HEK293 (cell line): ENCODE data around the gene ALG12.

Source experiments
- CTCF ChIP-seq: fragments of 450-650 bp; formaldehyde crosslinking; IDR thresholded peaks from 2 replicates; pipeline ENCODE4 v1.5.1; 2016; ENCODE audit warnings: missing biosample characterization, missing genetic modification characterization
- TF ChIP-seq, protein P1 (sequence below): fragments of 450-650 bp; formaldehyde crosslinking; IDR thresholded peaks from 2 replicates; pipeline ENCODE4 v1.5.1; 2016; ENCODE audit warnings: missing biosample characterization, missing genetic modification characterization

DNA sequence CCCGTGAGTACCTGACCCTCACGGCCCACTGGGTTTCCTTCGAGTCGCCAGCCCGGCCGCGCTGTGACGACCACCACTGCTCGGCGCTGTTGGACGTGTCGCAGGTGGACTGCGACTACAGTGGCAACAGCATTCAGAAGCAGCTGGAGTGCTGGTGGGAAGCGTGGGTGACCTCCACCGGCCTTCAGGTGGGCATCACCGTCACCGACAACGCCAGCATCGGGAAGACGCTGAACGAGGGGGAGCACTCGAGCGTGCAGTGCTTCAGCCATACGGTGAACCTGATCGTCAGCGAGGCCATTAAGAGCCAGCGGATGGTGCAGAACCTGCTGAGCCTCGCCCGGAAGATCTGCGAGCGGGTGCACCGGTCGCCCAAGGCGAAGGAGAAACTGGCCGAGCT, 32.4 kb downstream of the ALG12 start:
- TF ChIP-seq, protein P1, sequence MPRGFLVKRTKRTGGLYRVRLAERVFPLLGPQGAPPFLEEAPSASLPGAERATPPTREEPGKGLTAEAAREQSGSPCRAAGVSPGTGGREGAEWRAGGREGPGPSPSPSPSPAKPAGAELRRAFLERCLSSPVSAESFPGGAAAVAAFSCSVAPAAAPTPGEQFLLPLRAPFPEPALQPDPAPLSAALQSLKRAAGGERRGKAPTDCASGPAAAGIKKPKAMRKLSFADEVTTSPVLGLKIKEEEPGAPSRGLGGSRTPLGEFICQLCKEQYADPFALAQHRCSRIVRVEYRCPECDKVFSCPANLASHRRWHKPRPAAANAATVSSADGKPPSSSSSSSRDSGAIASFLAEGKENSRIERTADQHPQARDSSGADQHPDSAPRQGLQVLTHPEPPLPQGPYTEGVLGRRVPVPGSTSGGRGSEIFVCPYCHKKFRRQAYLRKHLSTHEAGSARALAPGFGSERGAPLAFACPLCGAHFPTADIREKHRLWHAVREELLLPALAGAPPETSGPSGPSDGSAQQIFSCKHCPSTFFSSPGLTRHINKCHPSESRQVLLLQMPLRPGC (tag by site-specific recombination), result no peak
- no peak for TF ChIP-seq CTCF (tag by site-specific recombination)
